ENCODE data around the gene TPD52L2. TPM values are rescaled to one million over a fixed set of nuclear protein-coding genes. Genes with fewer than 3 reads are reported as not detected.

The TPD52L2 gene
- total RNA-seq, 1 experiment from 2014 or later: 293 TPM

- Histone ChIP-seq H3K36me3 (ENCODE audit: control insufficient read depth, insufficient read depth, low read length) (peaks cover 5% of the 10 kb centered on the region), H3K4me3 (ENCODE audit: low read depth, low read length) (no peak overlapping the region), H3K27me3 (replicated peaks; ENCODE audit: control insufficient read depth, insufficient read depth, low read length) (no peaks in the 10 kb centered on the region), H3K9me3 (peaks cover 16% of the 10 kb centered on the region), H3K4me1 (peaks cover 9% of the 10 kb centered on the region; the same call in 1 of the 2 replicates)
- intact Hi-C loops (cut with micrococcal nuclease; ENCODE audit: unreplicated experiment): no loop called here
- H3K9me3 Mint-ChIP-seq (ENCODE audit: unreplicated experiment): peaks cover 10% of the 10 kb centered on the region
- H3K4me1 Mint-ChIP-seq (ENCODE audit: low read depth, unreplicated experiment): peaks cover 6% of the 10 kb centered on the region
- TF ChIP-seq CTCF (IDR thresholded peaks at IDR 0.05; ENCODE audit: insufficient read depth in 1 of 2, low read depth in 1 of 2, low read length in 1 of 2, severe bottlenecking in 1 of 2, unreplicated experiment in 1 of 2): no peak
- BruUV-seq (replicated peaks): no TSS peak
- H3K27ac Mint-ChIP-seq (ENCODE audit: unreplicated experiment): no peak overlapping the region
- ChIA-PET POLR2A (no interaction called here), CTCF (no interaction called here)
- H3K4me3 Mint-ChIP-seq (ENCODE audit: unreplicated experiment): no peak overlapping the region
- peaks cover 86% of the 10 kb centered on the region for H3K36me3 Mint-ChIP-seq (ENCODE audit: insufficient read depth, unreplicated experiment)
- H3K27me3 Mint-ChIP-seq (ENCODE audit: insufficient read depth, unreplicated experiment): no peaks in the 10 kb centered on the region
- DNase-seq: no peak
Measured at GRCh38 chr20:63919130-63919529, 54.1 kb downstream of the TPD52L2 start.

GRCh38 chr20:63920226-63920625 is 55.2 kb downstream of the TPD52L2 start:
- DNase-seq: no peak
- Mint-ChIP-seq H3K9me3 (ENCODE audit: unreplicated experiment) (peaks cover 10% of the 10 kb centered on the region), H3K4me3 (ENCODE audit: unreplicated experiment) (no peak overlapping the region), H3K27ac (ENCODE audit: unreplicated experiment) (no peak overlapping the region), H3K4me1 (ENCODE audit: low read depth, unreplicated experiment) (peaks cover 6% of the 10 kb centered on the region), H3K27me3 (ENCODE audit: insufficient read depth, unreplicated experiment) (no peaks in the 10 kb centered on the region), H3K36me3 (ENCODE audit: insufficient read depth, unreplicated experiment) (peaks cover 84% of the 10 kb centered on the region)
- Histone ChIP-seq H3K4me3 (ENCODE audit: low read depth, low read length) (no peak overlapping the region), H3K9me3 (peaks cover 15% of the 10 kb centered on the region), H3K36me3 (ENCODE audit: control insufficient read depth, insufficient read depth, low read length) (peaks cover 5% of the 10 kb centered on the region), H3K4me1 (peaks cover 9% of the 10 kb centered on the region; the same call in 1 of the 2 replicates), H3K27me3 (replicated peaks; ENCODE audit: control insufficient read depth, insufficient read depth, low read length) (no peaks in the 10 kb centered on the region)
- ChIA-PET CTCF (no interaction called here), POLR2A (no interaction called here)
- no TSS peak for BruUV-seq (replicated peaks)
- intact Hi-C loops (cut with micrococcal nuclease; ENCODE audit: unreplicated experiment): no loop called here
- TF ChIP-seq CTCF (IDR thresholded peaks at IDR 0.05; ENCODE audit: insufficient read depth in 1 of 2, low read depth in 1 of 2, low read length in 1 of 2, severe bottlenecking in 1 of 2, unreplicated experiment in 1 of 2): no peak

GRCh38 chr20:63923651-63924050 is 58.6 kb downstream of the TPD52L2 start:
- H3K4me1 ChIP-seq: no peaks in the 10 kb centered on the region
- no peaks in the 10 kb centered on the region for H3K4me1 Mint-ChIP-seq (ENCODE audit: low read depth, unreplicated experiment)
- DNase-seq: no peak
- POLR2A ChIA-PET: no interaction called here
- H3K36me3 Mint-ChIP-seq (ENCODE audit: insufficient read depth, unreplicated experiment): peaks cover 82% of the 10 kb centered on the region
- H3K9me3 ChIP-seq: no peaks in the 10 kb centered on the region
- CTCF ChIA-PET: interaction anchor here (1.0 kb wide), 1 partner anchor 56 kb away, joined by 3 read pairs; no protein-coding TSS in a partner anchor
- H3K27me3 Mint-ChIP-seq (ENCODE audit: insufficient read depth, unreplicated experiment): no peaks in the 10 kb centered on the region
- intact Hi-C loops (cut with micrococcal nuclease; ENCODE audit: unreplicated experiment): no loop called here
- no peak overlapping the region for H3K4me3 ChIP-seq (ENCODE audit: low read depth, low read length)
- H3K27me3 ChIP-seq (replicated peaks; ENCODE audit: control insufficient read depth, insufficient read depth, low read length): no peaks in the 10 kb centered on the region
- TF ChIP-seq CTCF (IDR thresholded peaks at IDR 0.05; ENCODE audit: insufficient read depth in 1 of 2, low read depth in 1 of 2, low read length in 1 of 2, severe bottlenecking in 1 of 2, unreplicated experiment in 1 of 2): no peak
- H3K36me3 ChIP-seq (ENCODE audit: control insufficient read depth, insufficient read depth, low read length): peaks cover 7% of the 10 kb centered on the region
- no peaks in the 10 kb centered on the region for H3K9me3 Mint-ChIP-seq (ENCODE audit: unreplicated experiment)
- H3K4me3 Mint-ChIP-seq (ENCODE audit: unreplicated experiment): no peak overlapping the region
- BruUV-seq (replicated peaks): no TSS peak
- no peak overlapping the region for H3K27ac Mint-ChIP-seq (ENCODE audit: unreplicated experiment)
